ENCODE results near the gene PDS5B. TPM values are rescaled to one million over a fixed set of nuclear protein-coding genes. Genes with fewer than 3 reads are reported as not detected.

PDS5B gene
- total RNA-seq, 1 experiment from 2014 or later = 44.3 TPM

GRCh38 chr13:32737111-32737571, 150.9 kb downstream of the PDS5B start:
- Mint-ChIP-seq H3K4me3 (no peak overlapping the region), H3K27me3 (ENCODE audit: low read depth) (no peaks in the 10 kb centered on the region), H3K9me3 (no peaks in the 10 kb centered on the region), H3K4me1 (no peaks in the 10 kb centered on the region), H3K27ac (no peak overlapping the region), H3K36me3 (no peaks in the 10 kb centered on the region)
- no peak for TF ChIP-seq TCF7 (CRISPR knock-in tag; IDR thresholded peaks at IDR 0.05; ENCODE audit: low read depth)
- TF ChIP-seq RELA (CRISPR knock-in tag; IDR thresholded peaks at IDR 0.05; ENCODE audit: borderline replicate concordance) = no peak
- TF ChIP-seq FOXP1 (CRISPR knock-in tag; IDR thresholded peaks at IDR 0.05; ENCODE audit: borderline replicate concordance) = no peak
- TF ChIP-seq CDX4 (CRISPR knock-in tag; IDR thresholded peaks at IDR 0.05; ENCODE audit: borderline replicate concordance) = no peak
- TF ChIP-seq NR2C2 (CRISPR knock-in tag; IDR thresholded peaks at IDR 0.05) = no peak
- no peak for TF ChIP-seq ZMAT4 (CRISPR knock-in tag; IDR thresholded peaks at IDR 0.05)
- no peak for TF ChIP-seq ZNF263 (CRISPR knock-in tag; IDR thresholded peaks at IDR 0.05; ENCODE audit: low read depth)
- TF ChIP-seq ZNF423 (CRISPR knock-in tag; IDR thresholded peaks at IDR 0.05) = no peak
- TF ChIP-seq NR1H2 (CRISPR knock-in tag; IDR thresholded peaks at IDR 0.05) = no peak
- no peak for TF ChIP-seq ERG (CRISPR knock-in tag; IDR thresholded peaks at IDR 0.05)
- TF ChIP-seq ZBTB21 (CRISPR knock-in tag; IDR thresholded peaks at IDR 0.05; ENCODE audit: borderline replicate concordance) = no peak
- TF ChIP-seq FOXJ3 (CRISPR knock-in tag; IDR thresholded peaks at IDR 0.05; ENCODE audit: borderline replicate concordance) = no peak
- no peak for TF ChIP-seq TEAD1 (CRISPR knock-in tag; IDR thresholded peaks at IDR 0.05)
- TF ChIP-seq ZNF121 (CRISPR knock-in tag; IDR thresholded peaks at IDR 0.05) = no peak
- no peak for TF ChIP-seq ATF2 (CRISPR knock-in tag; IDR thresholded peaks at IDR 0.05; ENCODE audit: borderline replicate concordance, low read depth)
- no peak for TF ChIP-seq GABPB1 (CRISPR knock-in tag; IDR thresholded peaks at IDR 0.05)
- no peak for TF ChIP-seq ZNF512 (CRISPR knock-in tag; IDR thresholded peaks at IDR 0.05; ENCODE audit: borderline replicate concordance)
- TF ChIP-seq E2F4 (CRISPR knock-in tag; IDR thresholded peaks at IDR 0.05; ENCODE audit: borderline replicate concordance, low read depth) = no peak
- no peak for TF ChIP-seq USF1 (CRISPR knock-in tag; IDR thresholded peaks at IDR 0.05)
- TF ChIP-seq NFYB (CRISPR knock-in tag; conservative IDR thresholded peaks at IDR 0.05; ENCODE audit: low read depth) = no peak
- ChIA-PET CTCF (no interaction called here), POLR2A (no interaction called here)
- ATAC-seq = no peak
- no peak for DNase-seq (ENCODE audit: low spot score)
